Neutrophil (primary cell): ENCODE measurements around the gene SNX11.
"Not testable (repeated sequence)": the region's sequence is repeated elsewhere in the genome, so short reads cannot be mapped to it uniquely, and the experiment has no call there.

Experiments used
- H3K27ac ChIP-seq: fragments of 200-600 bp; sonication (generic); 2 replicates; pipeline ENCODE4 v1.5.1; 2016; ENCODE audit warnings: mild to moderate bottlenecking, moderate library complexity
- H3K27me3 ChIP-seq: fragments of 200-600 bp; sonication (generic); 2 replicates; pipeline ENCODE4 v1.6.0; 2016; ENCODE audit warnings: mild to moderate bottlenecking
- H3K36me3 ChIP-seq: fragments of 200-600 bp; sonication (generic); 2 replicates; pipeline ENCODE4 v1.5.1; 2017
- H3K4me1 ChIP-seq, 2 experiments: fragments of 200-600 bp in 1 of 2; sonication (generic) in 1 of 2; 1 replicate in 1 of 2; 2 replicates in 1 of 2; pipeline versions ENCODE4 v1.5.1 to v1.6.1; 2013 to 2016; ENCODE audit warnings: low read depth in 1 of 2, low read length in 1 of 2, mild to moderate bottlenecking in 1 of 2, moderate library complexity in 1 of 2; ENCODE audit not compliant: control insufficient read depth in 1 of 2, insufficient read depth in 1 of 2
- H3K4me3 ChIP-seq, 2 experiments: fragments of 200-600 bp in 1 of 2; sonication (generic) in 1 of 2; 1 replicate in 1 of 2; 2 replicates in 1 of 2; pipeline ENCODE4 v1.5.1; 2013 to 2016; ENCODE audit warnings: low read depth in 1 of 2, low read length in 1 of 2, mild to moderate bottlenecking in 1 of 2, moderate library complexity in 1 of 2
- H3K9me3 ChIP-seq: fragments of 200-600 bp; sonication (generic); 2 replicates; pipeline ENCODE4 v1.5.1; 2016
- TF ChIP-seq, protein P1 (sequence below): fragments of 200-600 bp; sonication (generic); IDR thresholded peaks from 2 replicates; pipeline ENCODE4 v1.5.1; 2016; ENCODE audit warnings: antibody characterized with exemption

SNX11 gene

DNA sequence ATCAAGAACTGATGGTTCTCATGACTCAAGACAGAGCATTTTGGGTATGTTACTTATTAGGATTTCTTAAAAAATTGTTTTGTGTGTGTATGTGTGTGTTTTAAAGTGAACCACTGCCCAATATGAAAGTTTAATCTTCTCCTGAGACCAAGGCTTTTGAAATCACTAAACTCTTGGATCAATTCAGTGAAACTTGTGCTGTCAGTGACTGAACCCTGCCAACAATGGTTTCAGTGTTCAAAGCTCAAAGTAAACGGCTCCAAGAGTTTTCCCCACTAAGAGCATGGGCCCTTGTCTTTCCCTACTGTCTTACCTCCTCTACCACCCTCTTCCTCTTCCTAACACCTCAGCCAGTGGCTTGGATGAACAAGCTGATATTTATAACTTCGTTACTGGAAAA is 37.4 kb upstream of the SNX11 start:
- TF ChIP-seq, protein P1, sequence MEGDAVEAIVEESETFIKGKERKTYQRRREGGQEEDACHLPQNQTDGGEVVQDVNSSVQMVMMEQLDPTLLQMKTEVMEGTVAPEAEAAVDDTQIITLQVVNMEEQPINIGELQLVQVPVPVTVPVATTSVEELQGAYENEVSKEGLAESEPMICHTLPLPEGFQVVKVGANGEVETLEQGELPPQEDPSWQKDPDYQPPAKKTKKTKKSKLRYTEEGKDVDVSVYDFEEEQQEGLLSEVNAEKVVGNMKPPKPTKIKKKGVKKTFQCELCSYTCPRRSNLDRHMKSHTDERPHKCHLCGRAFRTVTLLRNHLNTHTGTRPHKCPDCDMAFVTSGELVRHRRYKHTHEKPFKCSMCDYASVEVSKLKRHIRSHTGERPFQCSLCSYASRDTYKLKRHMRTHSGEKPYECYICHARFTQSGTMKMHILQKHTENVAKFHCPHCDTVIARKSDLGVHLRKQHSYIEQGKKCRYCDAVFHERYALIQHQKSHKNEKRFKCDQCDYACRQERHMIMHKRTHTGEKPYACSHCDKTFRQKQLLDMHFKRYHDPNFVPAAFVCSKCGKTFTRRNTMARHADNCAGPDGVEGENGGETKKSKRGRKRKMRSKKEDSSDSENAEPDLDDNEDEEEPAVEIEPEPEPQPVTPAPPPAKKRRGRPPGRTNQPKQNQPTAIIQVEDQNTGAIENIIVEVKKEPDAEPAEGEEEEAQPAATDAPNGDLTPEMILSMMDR: no peak
- H3K9me3 ChIP-seq: no peaks in the 10 kb centered on the region

DNA sequence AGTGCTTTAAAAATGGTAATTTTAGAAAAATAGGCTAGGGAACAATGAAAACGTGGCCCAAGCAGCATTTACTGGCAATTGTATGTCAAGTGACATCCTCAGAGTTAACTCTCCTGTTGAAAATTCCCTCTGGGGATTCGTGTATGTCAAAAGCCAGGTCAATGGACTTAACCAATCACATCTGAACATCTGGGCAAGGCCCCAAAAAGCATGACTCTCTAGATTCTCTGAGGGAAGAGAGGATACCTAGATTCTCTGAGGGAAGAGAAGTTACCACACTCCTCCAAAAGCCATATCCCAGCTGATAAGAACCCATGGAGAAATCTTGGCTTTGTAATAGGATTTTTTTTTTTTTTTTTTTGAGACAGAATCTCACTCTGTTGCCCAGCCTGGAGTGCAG is 35.9 kb upstream of the SNX11 start:
- H3K27me3 ChIP-seq: no peaks in the 10 kb centered on the region
- H3K36me3 ChIP-seq: peaks cover 87% of the 10 kb centered on the region
- H3K9me3 ChIP-seq: no peaks in the 10 kb centered on the region
- H3K27ac ChIP-seq: no peak overlapping the region
- TF ChIP-seq, protein P1: no peak
- no peaks in the 10 kb centered on the region for H3K4me1 ChIP-seq
- H3K4me3 ChIP-seq: no peak overlapping the region

More for the DNA sequence above, 37.4 kb upstream of the SNX11 start:
- no peak overlapping the region for H3K4me3 ChIP-seq
- H3K36me3 ChIP-seq: peaks cover 75% of the 10 kb centered on the region
- H3K27me3 ChIP-seq: no peaks in the 10 kb centered on the region
- H3K27ac ChIP-seq: no peak overlapping the region
- no peaks in the 10 kb centered on the region for H3K4me1 ChIP-seq

DNA sequence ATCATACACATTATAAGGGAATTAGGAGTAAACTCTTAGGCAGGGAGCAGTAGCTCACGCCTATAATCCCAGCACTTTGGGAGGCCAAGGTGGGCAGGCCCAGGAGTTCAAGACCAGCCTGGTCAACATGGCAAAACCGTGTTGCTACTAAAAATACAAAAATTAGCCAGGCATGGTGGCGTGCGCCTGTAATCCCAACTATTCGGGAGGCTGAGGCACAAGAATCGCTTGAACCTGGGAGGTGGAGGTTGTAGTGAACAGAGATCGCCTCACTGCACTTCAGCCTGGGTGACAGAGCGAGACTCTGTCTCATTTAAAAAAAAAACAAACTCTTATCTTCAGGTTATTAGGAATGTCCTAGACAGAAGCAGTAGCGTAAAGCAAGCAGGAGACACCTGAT is 34.8 kb upstream of the SNX11 start:
- not testable (repeated sequence) for H3K27ac ChIP-seq

DNA sequence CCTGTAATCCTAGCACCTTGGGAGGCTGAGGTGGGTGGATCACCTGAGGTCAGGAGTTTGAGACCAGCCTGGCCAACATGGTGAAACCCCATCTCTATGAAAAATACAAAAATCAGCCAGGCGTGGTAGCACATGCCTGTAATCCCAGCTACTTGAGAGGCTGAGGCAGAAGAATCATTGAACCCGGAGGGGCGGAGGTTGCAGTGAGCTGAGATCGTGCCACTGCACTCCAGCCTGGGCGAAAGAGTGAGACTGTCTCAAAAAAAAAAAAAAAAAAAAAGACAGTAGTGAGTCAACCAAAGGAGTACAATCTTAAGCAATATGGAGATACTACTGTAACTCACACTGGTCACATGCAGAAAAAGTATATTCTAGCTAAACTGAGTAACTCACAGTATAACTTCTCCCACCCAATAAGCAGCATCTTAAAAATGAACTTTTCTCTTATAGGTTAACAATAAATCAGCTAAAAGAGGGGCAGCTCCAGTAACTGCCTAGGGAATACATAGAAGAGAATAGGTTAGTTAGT is 33.9 kb upstream of the SNX11 start:
- H3K27ac ChIP-seq, H3K4me1 ChIP-seq, H3K4me3 ChIP-seq, H3K9me3 ChIP-seq, H3K27me3 ChIP-seq: not testable (repeated sequence)
- H3K36me3 ChIP-seq: peaks cover 73% of the 10 kb centered on the region

More for the DNA sequence above, 34.8 kb upstream of the SNX11 start:
- H3K4me3 ChIP-seq, H3K27me3 ChIP-seq, H3K9me3 ChIP-seq, H3K4me1 ChIP-seq: not testable (repeated sequence)
- peaks cover 81% of the 10 kb centered on the region for H3K36me3 ChIP-seq

DNA sequence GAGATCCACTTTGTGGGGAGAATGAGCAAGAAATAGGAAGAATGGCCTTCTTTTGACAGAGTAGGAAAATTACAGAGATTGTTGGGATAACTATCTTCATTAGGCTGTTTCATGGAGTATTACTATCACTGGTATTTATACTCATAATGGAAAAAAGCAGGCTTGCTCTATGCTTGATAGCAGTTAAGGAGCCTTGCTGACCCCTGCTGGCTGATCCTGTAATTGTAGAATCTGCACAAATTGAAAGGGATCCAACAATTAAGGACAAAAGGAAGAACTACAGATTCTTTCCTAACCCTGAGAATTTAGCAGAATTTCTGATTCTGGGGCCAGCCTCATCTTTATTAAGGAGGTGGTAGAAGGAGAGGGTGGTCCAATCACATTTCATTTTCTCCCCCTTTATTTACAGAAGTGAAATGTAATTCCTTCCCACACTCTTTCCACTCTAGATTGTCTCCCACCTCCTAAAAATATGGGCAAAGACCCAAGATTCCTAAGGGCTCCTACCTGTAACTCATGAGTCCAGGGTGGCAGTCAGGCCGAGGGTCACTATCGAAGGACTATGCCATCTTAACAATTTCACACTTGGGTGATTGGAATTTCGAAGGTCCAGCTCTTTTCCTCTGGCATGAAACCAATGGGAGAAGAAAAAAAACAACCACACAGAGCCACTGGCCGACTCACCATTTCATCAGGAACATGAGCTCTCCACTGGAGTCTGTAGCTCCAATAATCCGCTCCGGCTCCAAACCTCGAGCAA is 33.1 kb upstream of the SNX11 start:
- TF ChIP-seq, protein P1: peak; percentile 77
- Histone ChIP-seq H3K4me3 (no peak overlapping the region), H3K36me3 (peaks cover 64% of the 10 kb centered on the region), H3K4me1 (no peaks in the 10 kb centered on the region), H3K27ac (no peak overlapping the region), H3K9me3 (no peaks in the 10 kb centered on the region), H3K27me3 (no peaks in the 10 kb centered on the region)

DNA sequence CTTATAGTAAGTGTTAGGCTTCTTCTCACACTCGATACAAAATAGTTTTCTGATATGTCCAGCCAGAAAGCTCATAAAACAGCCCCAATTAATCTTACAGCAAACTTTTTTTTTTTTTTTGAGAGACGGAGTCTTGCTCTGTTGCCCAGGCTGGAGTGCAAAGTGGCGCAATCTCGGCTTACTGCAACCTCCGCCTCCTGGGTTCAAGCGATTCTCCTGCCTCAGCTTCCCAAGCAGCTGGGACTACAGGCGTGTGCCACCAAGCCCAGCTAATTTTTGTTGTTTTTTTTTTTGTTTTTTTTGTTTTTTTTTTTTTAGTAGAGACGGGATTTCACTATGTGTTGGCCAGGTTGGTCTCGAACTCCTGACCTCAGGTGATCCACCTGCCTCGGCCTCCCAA is 30.4 kb upstream of the SNX11 start:
- H3K4me1 ChIP-seq, H3K27me3 ChIP-seq, H3K4me3 ChIP-seq, H3K9me3 ChIP-seq, H3K27ac ChIP-seq: not testable (repeated sequence)
- H3K36me3 ChIP-seq: peaks cover 42% of the 10 kb centered on the region

DNA sequence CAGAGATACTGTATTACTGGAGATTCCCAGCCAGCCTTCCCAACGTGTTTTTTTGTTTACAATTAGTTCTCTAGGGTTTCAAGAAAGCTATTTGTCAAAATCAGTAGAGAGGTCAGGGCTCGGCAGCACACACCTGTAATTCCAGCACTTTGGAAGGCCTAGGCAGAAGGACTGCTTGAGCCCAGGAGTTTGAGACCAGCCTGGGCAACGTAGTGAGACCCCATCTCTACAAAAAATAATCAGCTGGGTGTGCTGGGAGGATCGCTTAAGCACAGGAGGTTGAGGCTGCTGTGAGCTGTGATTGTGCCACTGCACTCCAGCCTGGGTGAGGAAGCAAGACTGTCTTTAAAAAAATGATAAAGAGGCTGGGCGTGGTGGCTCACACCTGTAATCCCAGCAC is 25.7 kb upstream of the SNX11 start:
- TF ChIP-seq, protein P1: no peak
- no peaks in the 10 kb centered on the region for H3K9me3 ChIP-seq
- H3K27me3 ChIP-seq: no peaks in the 10 kb centered on the region
- H3K4me3 ChIP-seq: no peak overlapping the region
- H3K36me3 ChIP-seq: no peaks in the 10 kb centered on the region
- no peaks in the 10 kb centered on the region for H3K4me1 ChIP-seq
- no peak overlapping the region for H3K27ac ChIP-seq
